Measurements from ENCODE around the gene TKT.
A peak's percentile ranks its signal among the peaks of the same experiment; 100 is the strongest.

The TKT gene

GRCh38 chr3:53223025-53223424 is 32.8 kb downstream of the TKT start:
- DNase-seq: no peak

DNA sequence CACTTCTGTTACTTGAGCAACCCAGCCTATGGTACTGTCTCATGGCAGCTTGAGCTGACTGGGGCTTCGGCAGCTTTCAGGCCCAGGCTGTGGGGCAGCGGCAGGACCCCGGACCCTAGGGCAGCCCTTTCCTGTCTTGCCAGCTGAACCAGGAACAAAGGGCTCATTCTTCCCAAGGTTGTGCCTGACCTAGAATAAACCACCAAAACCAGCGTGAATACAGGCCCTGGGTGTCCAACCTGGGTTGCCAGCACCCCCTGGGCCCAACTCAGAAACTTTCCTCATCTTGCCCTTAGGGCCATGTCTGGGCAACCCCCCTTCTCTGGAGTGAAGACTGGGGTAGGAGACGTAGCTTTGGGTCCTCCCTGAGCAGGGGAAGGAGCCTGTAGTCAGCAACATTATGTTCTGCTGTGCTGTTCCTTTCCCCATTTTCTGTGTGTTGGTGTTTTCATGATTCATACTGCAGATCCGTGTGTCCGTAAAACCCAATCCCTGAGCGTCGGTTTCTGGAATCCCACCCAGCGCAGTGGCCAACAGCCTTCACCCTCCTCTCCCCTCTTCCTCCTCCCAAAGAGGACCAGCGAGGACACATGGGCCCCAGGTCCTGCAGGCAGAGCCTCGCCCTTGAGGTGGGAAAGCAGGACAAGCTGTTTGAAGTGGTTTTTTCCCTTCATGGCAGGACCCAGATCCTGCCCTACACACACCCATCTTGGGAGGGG is 33.5 kb downstream of the TKT start:
- no peak for DNase-seq

- DNase-seq: no peak
These were observed 34.0 kb downstream of the TKT start for GRCh38 chr3:53221827-53222182.

DNA sequence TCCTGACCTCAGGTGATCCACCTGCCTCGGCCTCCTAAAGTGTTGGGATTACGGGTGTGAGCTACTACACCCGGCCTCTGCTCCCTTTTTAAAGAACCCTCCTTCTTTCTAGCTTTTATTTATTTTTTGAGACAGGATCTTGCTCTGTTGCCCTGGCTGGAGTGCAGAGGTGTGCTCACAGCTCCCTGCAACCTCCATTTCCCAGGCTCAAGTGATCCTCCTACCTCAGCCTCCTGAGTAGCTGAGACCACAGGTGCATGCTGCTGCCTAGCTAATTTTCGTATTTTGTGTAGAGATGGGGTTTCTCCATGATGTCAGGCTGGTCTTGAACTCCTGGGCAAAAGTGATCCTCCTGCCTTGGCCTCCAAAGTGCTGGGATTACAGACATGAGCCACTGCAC is 34.5 kb downstream of the TKT start:
- DNase-seq: no peak

DNA sequence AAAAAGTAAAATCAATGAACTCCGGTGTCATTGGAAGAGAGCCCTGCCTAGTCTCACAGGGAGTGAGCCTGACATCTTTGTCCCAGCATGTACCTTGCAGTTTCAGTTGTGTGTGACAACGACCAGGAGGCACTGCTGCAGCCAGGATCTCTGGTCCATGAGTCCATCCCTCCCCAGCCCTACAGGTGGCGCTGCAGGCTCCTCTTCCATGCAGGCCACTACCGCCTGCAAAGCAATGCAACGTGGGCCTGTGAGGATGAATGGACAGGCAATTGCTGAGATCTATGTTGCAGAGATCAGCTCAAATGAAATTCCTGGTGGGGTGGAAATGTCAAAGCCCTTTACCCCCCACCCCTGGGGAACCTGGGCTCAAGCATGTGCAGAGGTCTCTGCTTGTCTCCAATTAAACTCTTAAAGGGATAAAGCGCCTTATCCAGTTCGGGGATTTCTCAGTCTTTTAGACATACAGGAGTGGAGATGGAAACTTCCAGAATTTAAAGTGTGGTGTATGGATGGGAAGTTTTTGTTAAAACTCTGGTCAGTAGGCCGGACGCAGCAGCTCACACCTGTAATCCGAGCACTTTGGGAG is 35.8 kb downstream of the TKT start:
- peak; percentile 80 for DNase-seq

- DNase-seq: no peak
These were observed 37.7 kb downstream of the TKT start for GRCh38 chr3:53218131-53218530.

- DNase-seq: no peak
These were observed 38.6 kb downstream of the TKT start for GRCh38 chr3:53217175-53217574.

DNA sequence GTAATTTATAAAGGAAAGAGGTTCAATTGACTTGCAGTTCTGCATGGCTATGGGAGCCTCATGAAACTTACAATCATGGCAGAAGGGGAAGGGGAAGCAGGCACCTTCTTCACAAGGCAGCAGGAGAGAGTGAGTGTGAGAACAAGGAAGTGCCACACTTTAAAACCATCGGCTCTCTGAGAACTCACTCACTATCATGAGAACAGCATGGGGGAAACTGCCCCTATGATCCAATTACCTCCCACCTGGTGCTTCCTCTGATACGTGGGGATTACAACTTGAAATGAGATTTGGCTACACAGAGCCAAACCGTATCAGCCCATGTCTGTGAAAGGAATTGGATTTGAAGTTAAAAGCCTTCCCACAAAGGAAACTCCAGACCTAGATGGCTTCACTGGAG is 39.1 kb downstream of the TKT start:
- no peak for DNase-seq

- no peak for DNase-seq
These were observed 40.0 kb downstream of the TKT start for GRCh38 chr3:53215816-53216215.

- DNase-seq: no peak
These were observed 42.5 kb downstream of the TKT start for GRCh38 chr3:53213276-53213675.

DNA sequence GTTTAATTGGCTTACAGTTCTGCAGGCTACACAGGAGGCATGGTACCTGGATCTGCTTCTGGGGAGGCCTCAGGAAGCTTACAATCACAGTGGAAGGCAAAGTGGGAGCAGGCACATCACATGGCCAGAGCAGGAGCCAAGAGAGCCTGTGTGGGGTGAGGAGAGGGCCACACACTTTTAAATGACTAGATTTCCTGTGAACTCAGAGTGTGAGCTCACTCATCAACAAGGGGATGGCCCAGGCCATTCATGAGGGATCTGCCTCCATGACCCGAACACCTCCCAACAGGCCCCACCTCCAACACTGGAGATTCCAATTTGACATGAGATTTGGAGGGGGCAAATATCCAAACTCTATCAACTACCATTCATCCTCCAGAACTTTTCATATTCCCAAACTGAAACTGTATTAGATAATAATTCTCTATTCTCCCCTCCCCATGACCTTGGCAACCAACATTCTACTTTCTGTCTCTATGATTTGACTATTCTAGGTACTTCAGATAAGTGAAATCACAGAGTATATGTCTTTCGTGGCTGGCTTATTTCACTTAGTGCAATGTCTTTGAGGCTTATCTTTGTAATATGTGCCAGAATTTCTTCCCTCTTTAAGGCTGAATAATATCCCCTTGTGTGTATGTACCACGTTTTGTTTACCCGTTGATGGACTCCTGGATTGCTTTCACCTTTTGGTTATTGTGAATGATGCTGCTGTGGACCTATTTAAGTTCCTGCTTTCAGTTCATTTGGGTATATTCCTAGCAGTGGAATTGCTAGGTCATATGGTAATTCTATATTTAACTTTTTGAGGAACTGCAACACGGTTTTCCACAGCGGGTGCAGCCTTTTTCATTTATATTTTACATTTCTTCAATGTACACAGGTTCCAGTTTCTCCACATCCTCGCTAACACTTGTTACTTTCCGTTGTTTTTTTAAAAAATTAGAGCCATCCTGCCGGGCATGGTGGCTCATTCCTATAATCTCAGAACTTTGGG is 43.8 kb downstream of the TKT start:
- DNase-seq: no peak

GRCh38 chr3:53202331-53203015 is 53.3 kb downstream of the TKT start:
- no peak for DNase-seq

DNA sequence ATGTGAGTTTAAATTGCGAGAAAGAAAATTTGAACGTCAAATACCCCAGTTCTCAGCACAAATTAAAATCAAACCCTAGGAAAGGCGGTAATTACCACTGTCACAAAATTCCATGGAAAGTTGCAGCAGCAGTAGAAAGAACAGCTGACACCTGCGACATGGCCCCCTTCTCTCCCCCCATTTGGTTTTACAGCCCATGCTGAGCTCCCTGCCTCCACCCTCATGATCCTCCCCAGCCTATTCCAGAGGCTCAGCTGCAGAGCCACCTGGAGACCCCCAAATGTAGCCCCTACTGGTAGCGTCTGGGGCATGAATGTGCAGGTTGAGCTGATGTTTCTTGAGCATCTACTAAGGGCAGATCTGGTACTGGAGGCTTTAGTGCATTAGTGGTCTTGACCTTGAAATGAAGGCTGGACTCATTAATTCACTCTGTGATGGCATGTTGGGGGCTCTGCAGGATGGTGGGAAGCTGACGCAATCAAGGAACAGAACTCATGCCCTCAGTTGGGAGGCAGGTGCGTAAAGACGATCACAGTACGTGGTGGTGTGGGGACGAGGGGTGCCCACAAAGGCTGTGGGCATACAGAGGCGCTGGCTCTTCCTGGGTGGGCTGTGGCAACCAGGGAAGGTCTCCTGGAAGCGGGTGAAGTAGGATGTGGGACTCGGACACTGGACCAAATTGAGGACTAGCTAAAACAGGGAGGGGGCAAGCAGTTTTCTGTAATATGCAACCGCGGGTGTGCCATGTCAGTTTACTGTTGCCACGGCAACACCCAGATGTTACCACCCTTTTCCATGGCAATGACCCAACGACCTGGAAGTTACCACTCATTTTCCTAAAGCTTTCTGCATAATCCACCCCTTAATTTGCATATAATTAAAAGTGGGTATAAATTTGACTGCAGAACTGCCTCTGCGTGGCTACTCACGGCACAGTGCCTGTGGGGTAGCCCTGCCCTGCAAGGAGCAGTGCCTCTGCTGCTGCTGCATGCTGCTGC is 55.0 kb downstream of the TKT start:
- no peak for DNase-seq

- no peak for DNase-seq
These were observed 56.0 kb downstream of the TKT start for GRCh38 chr3:53199834-53200233.

GRCh38 chr3:53198996-53199395 is 56.8 kb downstream of the TKT start:
- DNase-seq: no peak

GRCh38 chr3:53198256-53198977 is 57.4 kb downstream of the TKT start:
- no peak for DNase-seq

- DNase-seq: peak; percentile 49
These were observed 59.0 kb downstream of the TKT start for GRCh38 chr3:53196575-53197407.

DNA sequence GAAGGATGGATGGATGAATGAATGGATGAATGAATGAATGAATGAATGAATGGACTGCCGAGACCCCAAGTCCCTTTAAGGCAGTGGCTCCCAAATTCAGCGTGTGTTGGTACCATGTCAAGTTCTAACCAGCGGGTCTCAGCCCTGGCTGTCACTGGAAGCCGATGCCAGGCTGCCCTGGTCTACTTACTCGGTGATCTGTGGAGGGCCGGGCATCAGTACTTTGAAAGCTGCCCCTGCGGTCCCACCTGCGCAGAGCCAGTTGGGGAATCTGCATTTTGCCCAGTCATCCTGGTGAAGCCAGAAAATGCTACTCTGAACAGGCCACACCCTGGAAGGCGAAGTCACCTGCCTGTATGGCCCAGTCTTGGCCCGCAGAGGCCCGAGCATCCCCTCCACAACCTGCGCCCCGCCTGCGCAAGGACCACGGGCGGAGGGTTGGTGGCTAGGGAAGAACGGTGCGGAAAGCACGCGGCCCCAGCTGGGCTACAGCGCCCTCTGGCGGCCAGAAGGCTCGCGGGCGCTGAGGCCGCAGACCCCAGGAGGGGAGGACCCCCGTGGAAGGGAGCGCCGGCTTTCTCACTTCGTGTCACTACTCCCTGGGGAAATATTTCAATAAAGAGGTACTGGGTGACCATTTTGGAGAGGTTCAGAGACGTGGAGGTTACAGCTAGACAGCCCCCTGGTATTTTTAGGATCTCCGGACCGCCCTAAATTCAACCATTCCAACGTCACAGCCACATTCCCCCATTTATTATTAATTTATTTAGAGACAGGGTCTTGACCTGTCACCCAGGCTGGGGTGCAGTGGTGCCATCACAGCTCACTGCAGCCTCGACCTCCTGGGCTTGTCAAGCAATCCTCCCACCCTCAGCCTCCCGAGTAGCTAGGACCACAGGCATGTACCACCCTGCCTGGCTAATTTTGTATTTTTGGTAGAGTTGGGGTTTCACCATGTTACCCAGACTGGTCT is 59.9 kb downstream of the TKT start:
- peak; percentile 55 for DNase-seq

DNA sequence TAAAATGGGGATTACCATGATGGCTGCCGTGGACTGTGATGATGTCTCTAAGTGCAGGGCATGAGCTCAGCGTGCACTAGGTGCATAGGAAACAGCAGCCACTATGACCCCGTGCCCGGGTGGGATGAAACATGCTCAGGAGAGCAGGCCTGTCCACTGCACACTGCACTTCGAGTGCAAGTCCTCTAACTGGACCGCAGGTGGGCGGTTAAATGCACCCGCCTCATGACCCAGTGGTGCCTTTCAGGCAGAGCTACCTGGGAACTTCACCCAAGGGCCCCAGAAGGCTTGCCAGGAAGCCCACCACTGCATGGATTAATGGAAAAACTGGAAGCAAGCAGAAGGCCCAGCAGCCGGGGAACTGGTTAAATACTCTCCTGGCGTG is 60.8 kb downstream of the TKT start:
- no peak for DNase-seq
